Head of caudate nucleus (tissue), 42 donors: ENCODE measurements around the gene RHOV.
A peak's percentile ranks its signal among the peaks of the same experiment; 100 is the strongest.

Source experiments
- DNase-seq, 42 donors: peaks; one replicate each; pipeline versions ENCODE4 v3.0.0 to v3.0.0-alpha.2; 2020 to 2021; ENCODE audit warnings: mixed read lengths in 7 of 42
- intact Hi-C: fragments of 100-400 bp; cut with DNase I; formaldehyde crosslinking; loops from one replicate; pipeline ENCODE4 v1.15.0; 2022

RHOV gene, protein sequence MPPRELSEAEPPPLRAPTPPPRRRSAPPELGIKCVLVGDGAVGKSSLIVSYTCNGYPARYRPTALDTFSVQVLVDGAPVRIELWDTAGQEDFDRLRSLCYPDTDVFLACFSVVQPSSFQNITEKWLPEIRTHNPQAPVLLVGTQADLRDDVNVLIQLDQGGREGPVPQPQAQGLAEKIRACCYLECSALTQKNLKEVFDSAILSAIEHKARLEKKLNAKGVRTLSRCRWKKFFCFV

GRCh38 chr15:40873694-40874561, at the start of gene RHOV:
Gene RHOV (minus strand): TSS chr15:40874234. CDS start chr15:40874139, 95 bp downstream.
- intact Hi-C loops = no loop called here
- peak in 41 of 42 donors; percentile 30 to 88 (median 60) for DNase-seq

GRCh38 chr15:40923551-40923950, 49.5 kb upstream of the RHOV start:
- intact Hi-C loops = no loop called here
- no peak for DNase-seq

- intact Hi-C loops = no loop called here
- DNase-seq = no peak
These were observed 48.6 kb upstream of the RHOV start for GRCh38 chr15:40922608-40923005.

DNA sequence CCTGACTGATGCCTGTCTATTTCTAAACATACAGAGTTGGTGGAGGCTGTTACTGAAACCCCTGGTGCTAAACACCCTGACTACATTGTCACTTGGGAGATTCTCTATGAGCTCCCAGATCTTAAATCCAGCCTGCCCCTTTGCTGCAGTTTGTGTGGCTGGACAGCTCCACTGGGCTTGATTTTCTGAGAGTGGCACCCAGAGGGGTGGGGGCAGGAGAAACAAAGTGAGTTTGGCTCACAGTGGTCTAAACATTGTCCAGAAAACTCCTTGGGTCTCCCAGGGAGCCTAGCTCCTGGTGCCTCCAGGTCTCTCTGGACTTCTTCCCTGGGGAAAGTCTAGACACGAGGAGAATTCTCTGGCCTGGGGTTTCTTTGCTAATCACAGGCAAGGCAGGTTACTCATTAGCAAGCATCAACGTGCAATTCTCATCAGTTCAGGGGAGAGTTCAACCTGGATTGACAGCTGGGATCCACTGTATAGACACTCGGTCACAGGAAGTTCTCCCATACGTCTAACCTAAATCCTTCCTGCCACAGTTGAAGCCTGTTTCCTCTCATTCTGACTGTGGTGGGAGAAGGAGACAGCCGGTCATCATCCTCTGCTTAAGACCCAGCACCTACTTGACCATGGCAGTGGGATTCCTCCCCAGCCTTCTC, 48.0 kb upstream of the RHOV start:
- no peak for DNase-seq
- intact Hi-C loops = no loop called here

DNA sequence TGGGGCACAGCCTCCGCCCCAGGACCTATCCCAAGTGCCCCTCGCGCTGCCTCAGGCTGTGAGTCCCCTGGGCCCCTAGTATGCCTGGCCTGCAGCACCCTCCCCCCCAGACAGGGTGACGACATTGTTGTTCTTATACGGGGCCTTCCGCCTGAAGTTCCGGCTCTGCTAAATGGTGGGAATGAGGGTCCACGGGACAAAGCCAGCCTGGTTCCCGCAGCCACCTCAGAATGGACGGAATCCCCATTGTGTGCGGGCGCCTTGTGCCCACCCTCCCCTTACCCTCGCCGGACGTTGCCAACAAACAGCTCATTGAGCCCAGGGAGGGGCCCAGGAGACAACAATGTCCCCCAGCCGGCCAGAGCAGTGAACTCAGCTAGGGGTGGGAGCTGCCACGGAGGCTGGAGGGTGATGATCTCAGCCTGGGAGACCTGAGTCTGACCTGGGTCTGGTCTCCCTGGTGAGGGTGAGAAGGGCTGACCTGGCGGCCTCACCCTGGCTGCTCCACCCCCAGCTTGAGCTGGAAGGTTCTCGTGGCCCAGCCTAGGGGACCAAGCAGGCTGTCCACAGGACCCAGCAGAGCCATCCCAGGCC, 44.9 kb upstream of the RHOV start:
- intact Hi-C loops = no loop called here
- no peak for DNase-seq

GRCh38 chr15:40918146-40918798, 44.2 kb upstream of the RHOV start:
- DNase-seq = no peak
- intact Hi-C loops = no loop called here

- intact Hi-C loops = no loop called here
- DNase-seq = no peak
These were observed 43.6 kb upstream of the RHOV start for GRCh38 chr15:40917585-40917984.

GRCh38 chr15:40915679-40916078, 41.6 kb upstream of the RHOV start:
- intact Hi-C loops = no loop called here

GRCh38 chr15:40915116-40915661, 41.2 kb upstream of the RHOV start:
- no peak for DNase-seq
- intact Hi-C loops = no loop called here

More at GRCh38 chr15:40915679-40916078, 41.6 kb upstream of the RHOV start:
- no peak for DNase-seq

GRCh38 chr15:40914486-40914885, 40.5 kb upstream of the RHOV start:
- DNase-seq = no peak
- intact Hi-C loops = no loop called here

- intact Hi-C loops = no loop called here
- no peak for DNase-seq
These were observed 40.0 kb upstream of the RHOV start for GRCh38 chr15:40914013-40914412.

DNA sequence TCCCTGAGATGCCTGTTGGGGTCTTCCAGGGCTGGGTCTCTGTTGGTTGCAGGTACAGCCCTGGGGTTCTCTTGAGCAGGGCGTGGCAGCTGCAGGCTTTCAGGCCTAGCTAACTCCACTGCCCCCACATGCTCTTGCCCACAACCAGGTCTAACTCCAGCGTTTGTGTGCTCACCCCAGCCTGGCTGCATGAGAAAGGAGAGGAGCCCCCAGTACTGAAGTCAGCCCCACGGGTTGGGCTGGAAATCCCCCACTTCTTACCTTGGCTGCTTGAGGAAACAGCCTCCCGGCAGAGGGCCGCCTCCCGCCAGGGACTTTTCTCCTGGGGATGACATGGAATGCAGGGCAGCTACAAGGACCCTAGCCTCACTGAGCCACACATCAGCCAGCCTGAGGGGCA, 38.4 kb upstream of the RHOV start:
- intact Hi-C loops = no loop called here
- no peak for DNase-seq

GRCh38 chr15:40911693-40912092, 37.7 kb upstream of the RHOV start:
- intact Hi-C loops = no loop called here
- DNase-seq = no peak

- no peak for DNase-seq
- intact Hi-C loops = no loop called here
These were observed 37.1 kb upstream of the RHOV start for GRCh38 chr15:40911141-40911540.

DNA sequence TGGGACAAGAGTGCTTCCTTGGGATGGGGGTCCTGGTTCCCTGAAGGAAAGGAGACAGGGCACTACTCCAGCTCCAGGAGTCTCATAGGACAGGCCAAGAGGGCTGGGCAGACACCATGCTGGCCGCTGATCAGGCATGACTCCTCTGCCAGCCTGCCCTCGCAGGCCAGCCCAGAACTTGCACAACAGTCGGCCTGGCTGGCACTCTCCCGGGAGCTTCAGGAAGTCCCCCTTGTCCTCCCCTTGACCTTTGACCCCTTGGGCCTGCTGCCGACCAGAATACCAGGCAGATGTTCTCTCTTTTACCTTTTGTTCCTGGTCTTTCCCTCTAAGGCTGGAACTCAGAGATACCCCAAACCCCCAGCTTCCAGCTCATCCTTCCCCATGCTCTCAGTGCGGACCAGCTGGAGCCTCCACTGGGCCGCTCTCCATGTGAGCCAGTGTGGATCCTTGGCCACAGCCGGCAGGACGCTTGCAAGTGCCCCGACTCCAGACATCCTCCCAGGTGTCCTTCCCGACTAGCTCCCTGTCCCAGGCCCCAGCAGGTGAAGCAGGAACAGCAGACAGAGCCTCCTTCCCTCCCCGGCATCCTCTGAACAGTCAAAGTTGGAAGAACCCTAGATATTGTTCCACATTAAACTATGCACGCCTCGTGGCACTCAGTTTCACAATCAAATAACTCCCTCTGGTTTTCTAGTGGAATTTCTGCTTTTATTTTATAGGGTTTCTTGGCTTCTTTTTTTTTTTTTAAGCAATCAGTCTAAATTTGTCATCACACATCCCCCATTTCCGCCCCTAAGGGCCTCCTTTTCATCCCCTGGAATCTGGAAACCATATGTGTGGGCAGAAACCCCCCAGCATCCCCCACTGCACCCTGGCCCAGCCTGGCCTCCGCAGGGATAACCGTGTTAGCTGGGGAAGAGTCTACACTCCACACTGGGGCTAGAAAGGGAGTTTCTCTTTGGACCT, 35.9 kb upstream of the RHOV start:
- peak in 2 of 42 donors; percentile 26 to 67 for DNase-seq
- intact Hi-C loops = loop anchor here (5.0 to 10.0 kb wide), 2 partner anchors 107 to 275 kb away; no protein-coding TSS in a partner anchor

DNA sequence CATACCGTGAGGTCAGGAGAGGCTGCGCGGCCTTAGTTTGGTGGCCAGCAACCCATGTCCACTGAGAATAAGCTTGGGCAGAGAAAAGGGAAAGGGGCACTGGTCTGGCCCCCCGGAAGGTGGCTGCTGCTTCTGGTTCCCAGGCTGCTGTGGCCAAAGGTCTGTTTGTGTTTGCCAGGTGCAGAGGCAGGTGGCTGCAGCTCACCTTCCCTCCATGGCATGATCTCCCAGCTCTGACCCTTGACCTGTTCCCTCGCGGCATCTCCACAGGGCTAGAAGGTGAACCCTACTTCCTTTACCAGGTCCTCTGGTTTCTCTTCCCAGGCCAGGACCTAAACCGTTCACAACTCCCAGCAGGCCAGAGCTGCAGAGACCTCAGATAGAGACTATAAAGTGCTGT, 34.1 kb upstream of the RHOV start:
- DNase-seq = no peak
- intact Hi-C loops = loop anchor here (5.0 to 10.0 kb wide), 2 partner anchors 109 to 277 kb away; no protein-coding TSS in a partner anchor

DNA sequence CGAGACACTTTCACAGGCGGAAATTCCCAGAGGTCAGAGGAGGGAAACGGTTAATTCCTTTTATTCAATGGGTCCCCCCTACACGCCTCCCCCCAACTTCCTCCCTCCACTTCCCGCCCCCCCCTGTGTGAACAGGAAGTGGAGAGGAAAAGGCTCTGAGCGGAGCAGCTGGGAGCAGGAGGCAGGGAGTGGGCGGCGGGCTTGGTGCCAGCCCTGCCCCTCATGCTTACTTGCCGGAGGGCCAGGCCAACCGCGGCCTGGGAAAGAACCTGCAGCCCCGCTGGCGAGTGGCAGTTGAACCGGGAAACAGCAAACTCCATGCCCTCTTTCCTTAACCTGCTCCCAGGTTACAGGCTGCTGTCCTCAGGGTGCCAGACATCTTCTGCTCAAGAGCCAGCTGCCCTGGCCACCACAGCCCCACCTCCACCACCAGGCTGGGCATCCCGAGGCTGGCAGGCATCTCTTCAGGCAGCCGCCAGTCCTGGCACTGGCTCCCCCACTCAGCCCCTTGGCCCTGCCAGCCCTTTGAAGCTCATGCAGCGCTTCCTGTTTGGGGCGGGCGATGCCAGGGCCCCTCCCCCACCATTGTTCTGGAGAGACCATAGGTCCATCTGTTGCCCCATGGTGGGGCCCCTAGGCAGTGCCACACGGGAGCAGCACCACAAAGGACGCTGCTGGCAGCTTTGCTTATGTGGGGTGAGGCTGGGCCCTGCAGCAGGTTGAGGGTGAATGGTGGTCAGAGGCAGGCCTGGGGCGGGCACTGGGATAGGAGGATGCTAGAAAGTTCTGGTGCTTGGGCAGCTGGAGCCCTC, 33.2 kb upstream of the RHOV start:
- DNase-seq = peak in 31 of 42 donors; percentile 29 to 79 (median 54)
- intact Hi-C loops = loop anchor here (5.0 to 10.0 kb wide), 2 partner anchors 110 to 278 kb away; no protein-coding TSS in a partner anchor
